ENCODE measurements around the gene CCDC12.
A peak's percentile ranks its signal among the peaks of the same experiment; 100 is the strongest.

Gene CCDC12

GRCh38 chr3:46976326-46977190 is at the start of gene CCDC12:
Gene CCDC12, minus strand, starts transcription at chr3:46976745. Its CDS starts 13 bp downstream, at chr3:46976732.
- Histone ChIP-seq H3K27ac (ENCODE audit: low read depth, low read length) (peak within 1 kb of the TSS; percentile 89), H3K79me2 (ENCODE audit: insufficient read depth, low read length) (peaks cover 51% of the 10 kb centered on the region), H3F3A (ENCODE audit: insufficient read depth) (peaks cover 20% of the 10 kb centered on the region), H3K4me2 (ENCODE audit: low read depth, low read length, poor library complexity, severe bottlenecking) (peak within 1 kb of the TSS; percentile 96), H3K9me2 (replicated peaks; ENCODE audit: insufficient read depth, low read length) (no peaks in the 10 kb centered on the region), H4K20me1 (ENCODE audit: low read depth, low read length) (peaks cover 15% of the 10 kb centered on the region), H3K9me3 (ENCODE audit: insufficient read depth, low read length) (no peaks in the 10 kb centered on the region), H3K36me3 (ENCODE audit: low read length) (no peaks in the 10 kb centered on the region; the same call in 1 of the 2 replicates), H3K4me3 (ENCODE audit: insufficient read depth, low read length, poor library complexity, severe bottlenecking) (peak within 1 kb of the TSS; percentile 79), H3K27me3 (ENCODE audit: low read length) (no peaks in the 10 kb centered on the region), H2AFZ (ENCODE audit: low read depth, low read length, severe bottlenecking) (no peak within 1 kb of the TSS), H3K9ac (ENCODE audit: low read length) (peak within 1 kb of the TSS; percentile 68)
- TF ChIP-seq, protein P1, sequence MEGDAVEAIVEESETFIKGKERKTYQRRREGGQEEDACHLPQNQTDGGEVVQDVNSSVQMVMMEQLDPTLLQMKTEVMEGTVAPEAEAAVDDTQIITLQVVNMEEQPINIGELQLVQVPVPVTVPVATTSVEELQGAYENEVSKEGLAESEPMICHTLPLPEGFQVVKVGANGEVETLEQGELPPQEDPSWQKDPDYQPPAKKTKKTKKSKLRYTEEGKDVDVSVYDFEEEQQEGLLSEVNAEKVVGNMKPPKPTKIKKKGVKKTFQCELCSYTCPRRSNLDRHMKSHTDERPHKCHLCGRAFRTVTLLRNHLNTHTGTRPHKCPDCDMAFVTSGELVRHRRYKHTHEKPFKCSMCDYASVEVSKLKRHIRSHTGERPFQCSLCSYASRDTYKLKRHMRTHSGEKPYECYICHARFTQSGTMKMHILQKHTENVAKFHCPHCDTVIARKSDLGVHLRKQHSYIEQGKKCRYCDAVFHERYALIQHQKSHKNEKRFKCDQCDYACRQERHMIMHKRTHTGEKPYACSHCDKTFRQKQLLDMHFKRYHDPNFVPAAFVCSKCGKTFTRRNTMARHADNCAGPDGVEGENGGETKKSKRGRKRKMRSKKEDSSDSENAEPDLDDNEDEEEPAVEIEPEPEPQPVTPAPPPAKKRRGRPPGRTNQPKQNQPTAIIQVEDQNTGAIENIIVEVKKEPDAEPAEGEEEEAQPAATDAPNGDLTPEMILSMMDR (IDR thresholded peaks at IDR 0.05; ENCODE audit: insufficient read depth, low read length, poor library complexity, severe bottlenecking), result no peak
- no peak for TF ChIP-seq EZH2phosphoT487 (conservative IDR thresholded peaks at IDR 0.05; ENCODE audit: low read length)

DNA sequence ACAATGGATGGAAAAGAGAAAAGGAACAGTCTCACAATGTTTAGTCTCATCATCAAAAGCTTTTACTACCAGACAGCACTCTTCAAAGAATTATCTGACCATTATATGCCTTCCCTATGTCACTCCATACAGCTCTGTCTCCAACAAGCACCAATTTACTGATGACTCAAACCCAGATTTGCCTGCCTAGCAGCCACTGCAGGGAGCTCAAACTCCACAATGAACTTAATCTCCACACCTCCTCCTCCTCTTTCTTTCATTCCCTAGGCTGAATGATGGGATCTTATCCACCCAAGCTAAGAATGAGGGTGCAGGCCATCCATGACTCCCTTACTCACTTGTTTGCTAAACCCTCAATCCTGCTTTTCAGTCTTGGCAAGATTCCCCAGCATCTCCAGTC is 48.4 kb upstream of the CCDC12 start:
- Histone ChIP-seq H3K27ac (ENCODE audit: low read depth, low read length) (no peak overlapping the region), H3K4me2 (ENCODE audit: low read depth, low read length, poor library complexity, severe bottlenecking) (no peak overlapping the region), H3K36me3 (ENCODE audit: low read length) (0 out of 2 replicates have a peak, but pooled peaks cover 2% of the 10 kb centered on the region), H3K9ac (ENCODE audit: low read length) (no peak overlapping the region), H4K20me1 (ENCODE audit: low read depth, low read length) (no peaks in the 10 kb centered on the region), H3K9me2 (replicated peaks; ENCODE audit: insufficient read depth, low read length) (no peaks in the 10 kb centered on the region), H3K79me2 (ENCODE audit: insufficient read depth, low read length) (peaks cover 31% of the 10 kb centered on the region; the same call in 1 of the 2 replicates), H3K9me3 (ENCODE audit: insufficient read depth, low read length) (no peaks in the 10 kb centered on the region), H3F3A (ENCODE audit: insufficient read depth) (0 out of 2 replicates have a peak, but pooled peaks cover 4% of the 10 kb centered on the region), H2AFZ (ENCODE audit: low read depth, low read length, severe bottlenecking) (no peak overlapping the region), H3K4me3 (ENCODE audit: insufficient read depth, low read length, poor library complexity, severe bottlenecking) (no peak overlapping the region), H3K27me3 (ENCODE audit: low read length) (no peaks in the 10 kb centered on the region)
- TF ChIP-seq EZH2phosphoT487 (conservative IDR thresholded peaks at IDR 0.05; ENCODE audit: low read length), result no peak
- TF ChIP-seq, protein P1 (IDR thresholded peaks at IDR 0.05; ENCODE audit: insufficient read depth, low read length, poor library complexity, severe bottlenecking), result no peak

DNA sequence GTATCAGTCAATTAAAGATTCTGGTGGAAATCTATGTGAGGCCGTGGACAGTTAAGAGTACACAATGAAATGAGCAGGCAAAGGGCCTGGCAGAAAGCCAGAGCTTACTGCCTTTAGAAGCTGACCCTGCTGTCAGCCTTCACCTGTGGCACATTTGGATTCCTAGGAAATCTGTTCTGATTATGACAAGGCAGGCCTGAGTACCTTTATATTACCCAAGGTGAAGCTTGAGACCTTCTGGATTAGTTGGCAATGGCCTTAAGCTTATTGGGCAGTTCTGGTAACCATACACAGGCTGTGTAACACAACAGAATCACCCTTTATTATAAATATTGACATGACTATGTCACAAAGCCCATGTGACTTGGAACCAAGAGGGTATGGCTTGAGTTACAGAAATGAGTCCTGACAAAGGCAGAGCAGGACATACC is 46.1 kb upstream of the CCDC12 start:
- H3K9me3 ChIP-seq (ENCODE audit: insufficient read depth, low read length), result no peaks in the 10 kb centered on the region
- H3K36me3 ChIP-seq (ENCODE audit: low read length), result no peaks in the 10 kb centered on the region
- no peak overlapping the region for H2AFZ ChIP-seq (ENCODE audit: low read depth, low read length, severe bottlenecking)
- no peak overlapping the region for H3K4me2 ChIP-seq (ENCODE audit: low read depth, low read length, poor library complexity, severe bottlenecking)
- H4K20me1 ChIP-seq (ENCODE audit: low read depth, low read length), result no peaks in the 10 kb centered on the region
- H3K27me3 ChIP-seq (ENCODE audit: low read length), result no peaks in the 10 kb centered on the region
- no peak overlapping the region for H3K9ac ChIP-seq (ENCODE audit: low read length)
- no peak overlapping the region for H3K4me3 ChIP-seq (ENCODE audit: insufficient read depth, low read length, poor library complexity, severe bottlenecking)
- H3K9me2 ChIP-seq (replicated peaks; ENCODE audit: insufficient read depth, low read length), result no peaks in the 10 kb centered on the region
- no peak overlapping the region for H3K27ac ChIP-seq (ENCODE audit: low read depth, low read length)
- no peaks in the 10 kb centered on the region for H3F3A ChIP-seq (ENCODE audit: insufficient read depth)
- TF ChIP-seq, protein P1 (IDR thresholded peaks at IDR 0.05; ENCODE audit: insufficient read depth, low read length, poor library complexity, severe bottlenecking), result no peak
- no peak for TF ChIP-seq EZH2phosphoT487 (conservative IDR thresholded peaks at IDR 0.05; ENCODE audit: low read length)
- H3K79me2 ChIP-seq (ENCODE audit: insufficient read depth, low read length), result peaks cover 18% of the 10 kb centered on the region; the same call in 1 of the 2 replicates

Measured in SU-DHL-6 (cell line).